K562 (cell line): ENCODE results near the gene SPX. TPM values are rescaled to one million over a fixed set of nuclear protein-coding genes. Genes with fewer than 3 reads are reported as not detected.

Experiments
- ATAC-seq: fragments of 200-7000 bp; cut with Tn5 transposase; 3 replicates; pipeline ENCODE4 v1.9.1; 2020; ENCODE audit warnings: moderate library complexity
- BruUV-seq: library from RNA; stranded (reverse); fragments of 400-500 nt; replicated peaks from 2 replicates; lab custom pipeline; 2021; lab: Mats Ljungman, UMichigan
- CTCF ChIA-PET: fragments of 300-600 bp; formaldehyde crosslinking; extraction: SDS; loops from one replicate; lab custom pipeline; 2021; ENCODE audit warnings: low intra/inter-chr PET ratio; lab: Yijun Ruan, JAX
- POLR2A ChIA-PET: fragments of 300-600, 350-650 bp; sonication (Branson Sonifier 250); formaldehyde crosslinking; extraction: SDS; loops from one replicate; lab custom pipeline; 2021; ENCODE audit warnings: antibody characterized with exemption, inconsistent platforms; lab: Yijun Ruan, JAX
- DNase-seq, 4 experiments: peaks; one replicate each; pipeline versions ENCODE4 v3.0.0 to v3.0.0-alpha.2; 2011 to 2018; ENCODE audit warnings: low spot score in 3 of 4, mixed read lengths in 3 of 4; ENCODE audit errors: extremely low read depth in 1 of 4
- FAIRE-seq: peaks from 2 replicates; lab custom pipeline; 2011; peaks lifted over from hg19 to GRCh38; lab: Jason Lieb, UNC
- H2AFZ ChIP-seq: 2 replicates; pipeline ENCODE4 v1.6.0; 2011; ENCODE audit warnings: low read depth, low read length, control low read depth, inconsistent platforms
- H3K27ac ChIP-seq: fragments of 200-600 bp; 3 replicates; pipeline ENCODE4 v1.8.0; 2011; ENCODE audit warnings: low read depth, mild to moderate bottlenecking, control low read depth, inconsistent platforms, low read length, moderate library complexity, mixed read lengths; ENCODE audit errors: extremely low read depth
- H3K27me3 ChIP-seq, 2 experiments: fragments of 300-600 bp in 1 of 2; 2 replicates in 1 of 2; 3 replicates in 1 of 2; pipeline versions ENCODE4 v1.6.0 to v1.8.0; 2011; ENCODE audit warnings: inconsistent platforms in 2 of 2, low read length in 2 of 2, mild to moderate bottlenecking in 1 of 2, mixed read lengths in 1 of 2, moderate library complexity in 1 of 2; ENCODE audit not compliant: control insufficient read depth in 2 of 2, insufficient read depth in 2 of 2
- H3K36me3 ChIP-seq: fragments of 300-600 bp; 3 replicates; pipeline ENCODE4 v1.8.0; 2011; ENCODE audit warnings: mild to moderate bottlenecking, low read length, inconsistent platforms; ENCODE audit not compliant: control insufficient read depth, insufficient read depth
- H3K4me1 ChIP-seq, 2 experiments: fragments of 200-600 bp in 1 of 2; replicated peaks in 1 of 2; 2 replicates in 1 of 2; 3 replicates in 1 of 2; pipeline versions ENCODE4 v1.5.1 to v1.8.0; 2011; ENCODE audit warnings: inconsistent platforms in 2 of 2, low read length in 2 of 2, mild to moderate bottlenecking in 1 of 2, mixed read lengths in 1 of 2, moderate library complexity in 1 of 2; ENCODE audit not compliant: control insufficient read depth in 2 of 2, insufficient read depth in 2 of 2
- H3K4me2 ChIP-seq: 2 replicates; pipeline ENCODE4 v1.6.1; 2011; ENCODE audit warnings: low read length, control low read depth, inconsistent platforms, mixed read lengths; ENCODE audit not compliant: insufficient read depth
- H3K4me3 ChIP-seq: fragments of 200-600 bp; sonication (generic), shearing (Covaris generic); 2 replicates; pipeline ENCODE4 v1.5.1; 2016; ENCODE audit warnings: control low read depth, inconsistent platforms
- H3K79me2 ChIP-seq: fragments of 200-600 bp; 3 replicates; pipeline ENCODE4 v1.8.0; 2011; ENCODE audit warnings: low read length, inconsistent platforms; ENCODE audit not compliant: control insufficient read depth, insufficient read depth
- H3K9ac ChIP-seq, 2 experiments: 2 replicates each; pipeline versions ENCODE4 v1.6.0 to v1.6.1; 2011; ENCODE audit warnings: low read depth in 2 of 2, low read length in 2 of 2, control low read depth in 1 of 2, inconsistent platforms in 1 of 2, mild to moderate bottlenecking in 1 of 2, mixed read lengths in 1 of 2; ENCODE audit not compliant: insufficient read depth in 1 of 2
- H3K9me1 ChIP-seq: one replicate; pipeline ENCODE4 v1.6.0; 2011; ENCODE audit warnings: inconsistent platforms, mild to moderate bottlenecking, low read length, moderate library complexity; ENCODE audit not compliant: control insufficient read depth, insufficient read depth
- H3K9me3 ChIP-seq: replicated peaks from 2 replicates; pipeline ENCODE4 v1.5.1; 2011; ENCODE audit warnings: low read depth, low read length, inconsistent platforms; ENCODE audit not compliant: control insufficient read depth, insufficient read depth
- H4K20me1 ChIP-seq: replicated peaks from 2 replicates; pipeline ENCODE4 v1.6.1; 2011; ENCODE audit warnings: low read length, inconsistent platforms, mixed read lengths; ENCODE audit not compliant: control insufficient read depth, insufficient read depth
- CREB1 ChIP-seq, 2 experiments: sonication (generic) in 1 of 2; formaldehyde crosslinking in 1 of 2; IDR thresholded peaks; 2 replicates each; pipeline versions ENCODE4 v1.6.1 to v1.8.0; 2012 to 2022; ENCODE audit warnings: inconsistent platforms in 1 of 2, mild to moderate bottlenecking in 1 of 2, missing genetic modification reagents in 1 of 2, moderate library complexity in 1 of 2
- FOXO4 ChIP-seq: fragments of 450-650 bp; formaldehyde crosslinking; IDR thresholded peaks from 2 replicates; pipeline ENCODE4 v1.4.0; 2020; ENCODE audit warnings: mild to moderate bottlenecking, moderate library complexity
- MCM5 ChIP-seq: fragments of 450-650 bp; IDR thresholded peaks from 2 replicates; pipeline ENCODE4 v1.6.1; 2016; ENCODE audit warnings: low read depth
- PHF20 ChIP-seq: fragments of 450-650 bp; IDR thresholded peaks from 2 replicates; pipeline ENCODE4 v1.6.1; 2018; ENCODE audit not compliant: partially characterized antibody
- RBM17 ChIP-seq: fragments of 200-400 bp; formaldehyde crosslinking; IDR thresholded peaks from 2 replicates; pipeline ENCODE4 v1.6.1; 2017; ENCODE audit warnings: low read depth, mild to moderate bottlenecking, low read length, borderline replicate concordance
- SMARCB1 ChIP-seq: IDR thresholded peaks from 2 replicates; pipeline ENCODE4 v1.6.1; 2011; ENCODE audit warnings: improper control_type of control experiment, low read depth; ENCODE audit not compliant: insufficient read length
- ZNF124 ChIP-seq: sonication (generic); formaldehyde crosslinking; IDR thresholded peaks from 2 replicates; pipeline ENCODE4 v1.8.1; 2022; ENCODE audit warnings: missing genetic modification reagents
- ZNF408 ChIP-seq: fragments of 250-450 bp; sonication (Bioruptor Pico); IDR thresholded peaks from 2 replicates; pipeline ENCODE4 v1.4.0; 2020; ENCODE audit warnings: low read depth, mild to moderate bottlenecking, moderate library complexity
- WGBS: fragments of 100-300 bp; shearing (Covaris generic); methylation state at CpG from one replicate; pipeline ENCODE4 v1.1.6; 2016; ENCODE audit warnings: low coverage, mixed read lengths; ENCODE audit not compliant: insufficient coverage; ENCODE audit errors: missing lambda C conversion rate; 5-methylcytosine and 5-hydroxymethylcytosine counted together
- in situ Hi-C: fragments of 300-500 bp; cut with MboI; formaldehyde crosslinking; loops from 4 replicates; pipeline ENCODE4 v1.15.0; 2018; ENCODE audit warnings: inconsistent platforms, mixed read lengths
- intact Hi-C: fragments of 100-400 bp; cut with micrococcal nuclease; formaldehyde crosslinking; loops from 2 replicates; pipeline ENCODE4 v1.14.2; 2022
- polyA plus RNA-seq, 8 experiments: library from polyadenylated mRNA; depleted of rRNA in 4 of 8; stranded (reverse) in 5 of 8; unstranded in 3 of 8; fragments of >200 nt; fragmentation: Nextera tagmentation in 2 of 8; fragmentation: Illumina TruSeq in 1 of 8; extraction: Ambion mirVana in 2 of 8; extraction: Trizol in 1 of 8; gene quantifications; 2 replicates each; pipeline versions ENCODE4 v1.2.1 to v1.2.3, GENCODE V29; 2011 to 2014; ENCODE audit warnings: inconsistent platforms in 1 of 8, missing spikeins in 1 of 8
- total RNA-seq, 7 experiments: library from RNA; depleted of rRNA in 6 of 7; stranded (reverse); fragments of >200 nt in 6 of 7; fragmentation: Illumina TruSeq in 2 of 7; extraction: Trizol in 2 of 7; gene quantifications; 2 replicates each; pipeline versions ENCODE4 v1.2.1 to v1.2.3, GENCODE V29; 2011 to 2021; ENCODE audit warnings: low replicate concordance in 1 of 7
- TF ChIP-seq, protein P1 (sequence below): sonication (generic); formaldehyde crosslinking; IDR thresholded peaks from 2 replicates; pipeline ENCODE4 v1.9.0; 2022; ENCODE audit warnings: mild to moderate bottlenecking, missing genetic modification reagents
- TF ChIP-seq, protein P2 (sequence below): fragments of 450-650 bp; IDR thresholded peaks from 2 replicates; pipeline ENCODE4 v1.6.1; 2017; ENCODE audit warnings: antibody characterized with exemption, mild to moderate bottlenecking
- TF ChIP-seq, protein P3 (sequence below): sonication (generic); formaldehyde crosslinking; IDR thresholded peaks from 2 replicates; pipeline ENCODE4 v1.8.0; 2022; ENCODE audit warnings: mild to moderate bottlenecking, missing genetic modification reagents
- TF ChIP-seq, protein P4 (sequence below): IDR thresholded peaks from 2 replicates; pipeline ENCODE4 v1.6.1; 2012; ENCODE audit warnings: low read depth, low read length, improper control_type of control experiment, borderline replicate concordance

SPX gene
- total and polyA plus RNA-seq, 9 of the 15 experiments (the other 6 are each of a cell fraction or from before 2014, with no cell fraction given): 0.06 to 0.40 (median 0.14) TPM

- in situ Hi-C loops (no loop called here), intact Hi-C loops (no loop called here)
- BruUV-seq: no TSS peak
- DNase-seq (no peak), ATAC-seq (no peak), FAIRE-seq (no peak)
- H3K4me1 ChIP-seq: no peaks in the 10 kb centered on the region
- H3K79me2 ChIP-seq: no peaks in the 10 kb centered on the region
- 28% methylated on average over 9 of the region's 9 CpGs for WGBS
- H3K4me3 ChIP-seq: no peak overlapping the region
- H3K27ac ChIP-seq: no peak overlapping the region
- no peak overlapping the region for H2AFZ ChIP-seq
- no peak overlapping the region for H3K4me2 ChIP-seq
- H3K9me1 ChIP-seq: no peaks in the 10 kb centered on the region
- ChIA-PET CTCF (no interaction called here), POLR2A (no interaction called here)
- H4K20me1 ChIP-seq: no peaks in the 10 kb centered on the region
- H3K27me3 ChIP-seq: no peaks in the 10 kb centered on the region
- H3K9ac ChIP-seq: no peak overlapping the region
- H3K36me3 ChIP-seq: no peaks in the 10 kb centered on the region
- no peaks in the 10 kb centered on the region for H3K9me3 ChIP-seq
- TF ChIP-seq ZNF408 (CRISPR knock-in tag): no peak
- TF ChIP-seq, protein P1, sequence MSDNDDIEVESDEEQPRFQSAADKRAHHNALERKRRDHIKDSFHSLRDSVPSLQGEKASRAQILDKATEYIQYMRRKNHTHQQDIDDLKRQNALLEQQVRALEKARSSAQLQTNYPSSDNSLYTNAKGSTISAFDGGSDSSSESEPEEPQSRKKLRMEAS (CRISPR knock-in tag): no peak
- TF ChIP-seq PHF20: no peak
- TF ChIP-seq RBM17: no peak
- no peak for TF ChIP-seq SMARCB1
- TF ChIP-seq FOXO4 (CRISPR knock-in tag): no peak
- TF ChIP-seq, protein P2, sequence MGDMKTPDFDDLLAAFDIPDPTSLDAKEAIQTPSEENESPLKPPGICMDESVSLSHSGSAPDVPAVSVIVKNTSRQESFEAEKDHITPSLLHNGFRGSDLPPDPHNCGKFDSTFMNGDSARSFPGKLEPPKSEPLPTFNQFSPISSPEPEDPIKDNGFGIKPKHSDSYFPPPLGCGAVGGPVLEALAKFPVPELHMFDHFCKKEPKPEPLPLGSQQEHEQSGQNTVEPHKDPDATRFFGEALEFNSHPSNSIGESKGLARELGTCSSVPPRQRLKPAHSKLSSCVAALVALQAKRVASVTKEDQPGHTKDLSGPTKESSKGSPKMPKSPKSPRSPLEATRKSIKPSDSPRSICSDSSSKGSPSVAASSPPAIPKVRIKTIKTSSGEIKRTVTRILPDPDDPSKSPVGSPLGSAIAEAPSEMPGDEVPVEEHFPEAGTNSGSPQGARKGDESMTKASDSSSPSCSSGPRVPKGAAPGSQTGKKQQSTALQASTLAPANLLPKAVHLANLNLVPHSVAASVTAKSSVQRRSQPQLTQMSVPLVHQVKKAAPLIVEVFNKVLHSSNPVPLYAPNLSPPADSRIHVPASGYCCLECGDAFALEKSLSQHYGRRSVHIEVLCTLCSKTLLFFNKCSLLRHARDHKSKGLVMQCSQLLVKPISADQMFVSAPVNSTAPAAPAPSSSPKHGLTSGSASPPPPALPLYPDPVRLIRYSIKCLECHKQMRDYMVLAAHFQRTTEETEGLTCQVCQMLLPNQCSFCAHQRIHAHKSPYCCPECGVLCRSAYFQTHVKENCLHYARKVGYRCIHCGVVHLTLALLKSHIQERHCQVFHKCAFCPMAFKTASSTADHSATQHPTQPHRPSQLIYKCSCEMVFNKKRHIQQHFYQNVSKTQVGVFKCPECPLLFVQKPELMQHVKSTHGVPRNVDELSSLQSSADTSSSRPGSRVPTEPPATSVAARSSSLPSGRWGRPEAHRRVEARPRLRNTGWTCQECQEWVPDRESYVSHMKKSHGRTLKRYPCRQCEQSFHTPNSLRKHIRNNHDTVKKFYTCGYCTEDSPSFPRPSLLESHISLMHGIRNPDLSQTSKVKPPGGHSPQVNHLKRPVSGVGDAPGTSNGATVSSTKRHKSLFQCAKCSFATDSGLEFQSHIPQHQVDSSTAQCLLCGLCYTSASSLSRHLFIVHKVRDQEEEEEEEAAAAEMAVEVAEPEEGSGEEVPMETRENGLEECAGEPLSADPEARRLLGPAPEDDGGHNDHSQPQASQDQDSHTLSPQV: no peak
- no peak for TF ChIP-seq CREB1 (IDR thresholded peaks at IDR 0.05)
- no peak for TF ChIP-seq CREB1 (CRISPR knock-in tag; IDR thresholded peaks at IDR 0.05)
- TF ChIP-seq, protein P3, sequence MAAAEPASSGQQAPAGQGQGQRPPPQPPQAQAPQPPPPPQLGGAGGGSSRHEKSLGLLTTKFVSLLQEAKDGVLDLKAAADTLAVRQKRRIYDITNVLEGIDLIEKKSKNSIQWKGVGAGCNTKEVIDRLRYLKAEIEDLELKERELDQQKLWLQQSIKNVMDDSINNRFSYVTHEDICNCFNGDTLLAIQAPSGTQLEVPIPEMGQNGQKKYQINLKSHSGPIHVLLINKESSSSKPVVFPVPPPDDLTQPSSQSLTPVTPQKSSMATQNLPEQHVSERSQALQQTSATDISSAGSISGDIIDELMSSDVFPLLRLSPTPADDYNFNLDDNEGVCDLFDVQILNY (CRISPR knock-in tag): no peak
- TF ChIP-seq MCM5: no peak
- no peak for TF ChIP-seq ZNF124 (CRISPR knock-in tag)
- TF ChIP-seq, protein P4, sequence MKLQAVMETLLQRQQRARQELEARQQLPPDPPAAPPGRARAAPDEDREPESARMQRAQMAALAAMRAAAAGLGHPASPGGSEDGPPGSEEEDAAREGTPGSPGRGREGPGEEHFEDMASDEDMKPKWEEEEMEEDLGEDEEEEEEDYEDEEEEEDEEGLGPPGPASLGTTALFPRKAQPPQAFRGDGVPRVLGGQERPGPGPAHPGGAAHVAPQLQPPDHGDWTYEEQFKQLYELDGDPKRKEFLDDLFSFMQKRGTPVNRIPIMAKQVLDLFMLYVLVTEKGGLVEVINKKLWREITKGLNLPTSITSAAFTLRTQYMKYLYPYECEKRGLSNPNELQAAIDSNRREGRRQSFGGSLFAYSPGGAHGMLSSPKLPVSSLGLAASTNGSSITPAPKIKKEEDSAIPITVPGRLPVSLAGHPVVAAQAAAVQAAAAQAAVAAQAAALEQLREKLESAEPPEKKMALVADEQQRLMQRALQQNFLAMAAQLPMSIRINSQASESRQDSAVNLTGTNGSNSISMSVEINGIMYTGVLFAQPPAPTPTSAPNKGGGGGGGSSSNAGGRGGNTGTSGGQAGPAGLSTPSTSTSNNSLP: no peak
These were observed 32.1 kb downstream of the SPX start for GRCh38 chr12:21558100-21558679.
